Measurements from ENCODE around the gene PIGL. TPM values are rescaled to one million over a fixed set of nuclear protein-coding genes. Genes with fewer than 3 reads are reported as not detected.

The PIGL gene
- total and polyA plus RNA-seq, 2 of the 4 experiments (the other 2 are of a cell fraction) = 17.9 to 29.5 TPM

- Histone ChIP-seq H2BK120ac (ENCODE audit: low read depth, low read length) (no peak overlapping the region), H3K9me3 (ENCODE audit: control insufficient read depth, insufficient read depth, low read length) (no peaks in the 10 kb centered on the region), H3K4me2 (ENCODE audit: low read depth, low read length) (no peak overlapping the region), H3K14ac (replicated peaks; ENCODE audit: low read depth, low read length) (no peak overlapping the region), H3K9me1 (ENCODE audit: insufficient read depth, low read length) (peaks cover 3% of the 10 kb centered on the region; the same call in 1 of the 2 replicates), H2AK5ac (ENCODE audit: low read depth, low read length) (no peak overlapping the region), H2BK20ac (ENCODE audit: low read depth, low read length) (no peak overlapping the region), H3K4me1 (ENCODE audit: control insufficient read depth, insufficient read depth, low read length) (0 out of 2 replicates have a peak, but pooled peaks cover 2% of the 10 kb centered on the region), H3K56ac (ENCODE audit: extremely low read depth, insufficient read depth, low read length) (no peak overlapping the region), H3K18ac (ENCODE audit: low read depth, low read length) (no peak overlapping the region), H3K4me3 (ENCODE audit: insufficient read depth, low read depth, low read length) (no peak overlapping the region), H4K20me1 (ENCODE audit: insufficient read depth, low read length) (no peaks in the 10 kb centered on the region), H4K5ac (ENCODE audit: low read depth, low read length) (no peak overlapping the region), H3K9ac (ENCODE audit: low read depth, low read length) (no peak overlapping the region), H2AK9ac (replicated peaks; ENCODE audit: low read depth, low read length, poor library complexity) (no peak overlapping the region), H3K23ac (ENCODE audit: low read depth, low read length) (no peak overlapping the region), H4K8ac (ENCODE audit: low read depth in 2 of 2, low read length in 2 of 2) (no peak overlapping the region), H3K4ac (ENCODE audit: low read depth, low read length) (no peak overlapping the region), H3K36me3 (ENCODE audit: control insufficient read depth, insufficient read depth, low read length) (0 out of 2 replicates have a peak, but pooled peaks cover under 1% of the 10 kb centered on the region), H2BK15ac (ENCODE audit: low read depth, low read length) (no peak overlapping the region), H2BK5ac (ENCODE audit: low read depth, low read length, poor library complexity, severe bottlenecking) (no peak overlapping the region), H3K79me1 (ENCODE audit: low read depth in 1 of 2, low read length in 2 of 2) (peaks cover 6 to 18% of the 10 kb centered on the region in 2 experiments; a peak in 3 of 4 replicates), H2AFZ (replicated peaks; ENCODE audit: low read length, poor library complexity) (no peak overlapping the region), H3K27me3 (ENCODE audit: control insufficient read depth, insufficient read depth, low read length) (no peaks in the 10 kb centered on the region), H4K91ac (ENCODE audit: insufficient read depth, low read depth, low read length) (no peak overlapping the region), H3K27ac (ENCODE audit: insufficient read depth, low read length) (no peak overlapping the region)
- POLR2A ChIA-PET (ENCODE audit: unreplicated experiment) = no interaction called here
- no CpG with 5 or more reads among the region's 14 CpGs for WGBS, 2 experiments (ENCODE audit: extremely low coverage in 2 of 2, insufficient read length in 1 of 2)
- DNase-seq = no peak
- dilution Hi-C loops (cut with HindIII; ENCODE audit: low sequenced_read_pairs, unreplicated experiment) = no loop called here
- no TSS peak for BruUV-seq (replicated peaks)
- no peak for ATAC-seq (ENCODE audit: low read depth)
- in situ Hi-C loops (cut with MboI; ENCODE audit: low sequenced_read_pairs) = no loop called here
- CTCF ChIA-PET = no interaction called here
- intact Hi-C loops (cut with micrococcal nuclease) = loop anchor here (5.0 kb wide), 2 partner anchors 67 to 137 kb away; partner anchors contain the start of genes NCOR1 and PIGL
- TF ChIP-seq POLR2A (IDR thresholded peaks at IDR 0.05; ENCODE audit: low read depth, low read length) (no peak), RFX5 (IDR thresholded peaks at IDR 0.05; ENCODE audit: low read depth, low read length) (no peak), RCOR1 (IDR thresholded peaks at IDR 0.05; ENCODE audit: insufficient replicate concordance, low read length) (no peak), ELK1 (IDR thresholded peaks at IDR 0.05; ENCODE audit: borderline replicate concordance, low read depth, low read length) (no peak), CHD1 (IDR thresholded peaks at IDR 0.05; ENCODE audit: low read depth, low read length) (no peak), MAZ (IDR thresholded peaks at IDR 0.05; ENCODE audit: borderline replicate concordance, low read depth, low read length) (no peak), USF2 (IDR thresholded peaks at IDR 0.05; ENCODE audit: low read depth, low read length) (no peak)
Measured at GRCh38 chr17:16354585-16354984, 137.6 kb downstream of the PIGL start.
